Esophagus (tissue), 2 donors: ENCODE results near the gene TBX6. TPM values are rescaled to one million over a fixed set of nuclear protein-coding genes. Genes with fewer than 3 reads are reported as not detected.
A peak's percentile ranks its signal among the peaks of the same experiment; 100 is the strongest.

ENCODE experiments used
- H3K27ac ChIP-seq, 2 donors: one replicate each; pipeline ENCODE4 v1.5.1; 2013; ENCODE audit warnings: low read depth in 2 of 2, mild to moderate bottlenecking in 2 of 2, inconsistent platforms in 1 of 2, low read length in 1 of 2, moderate library complexity in 1 of 2
- H3K27me3 ChIP-seq, 2 donors: one replicate each; pipeline ENCODE4 v1.6.1; 2013; ENCODE audit warnings: low read length in 2 of 2, control low read depth in 1 of 2, mild to moderate bottlenecking in 1 of 2; ENCODE audit not compliant: insufficient read depth in 2 of 2, control insufficient read depth in 1 of 2
- H3K36me3 ChIP-seq, 2 donors: one replicate each; pipeline ENCODE4 v1.6.1; 2013; ENCODE audit warnings: low read length in 1 of 2; ENCODE audit not compliant: control insufficient read depth in 2 of 2, insufficient read depth in 2 of 2
- H3K4me1 ChIP-seq, 2 donors: one replicate each; pipeline ENCODE4 v1.6.1; 2013; ENCODE audit warnings: low read length in 1 of 2; ENCODE audit not compliant: control insufficient read depth in 2 of 2, insufficient read depth in 2 of 2
- H3K4me3 ChIP-seq, 2 donors: one replicate each; pipeline ENCODE4 v1.5.1; 2013; ENCODE audit warnings: low read length in 2 of 2, mild to moderate bottlenecking in 2 of 2, low read depth in 1 of 2, moderate library complexity in 1 of 2
- H3K9me3 ChIP-seq, 2 donors: one replicate each; pipeline ENCODE4 v1.6.1; 2013; ENCODE audit warnings: mild to moderate bottlenecking in 2 of 2, low read depth in 1 of 2, low read length in 1 of 2, moderate library complexity in 1 of 2; ENCODE audit not compliant: control insufficient read depth in 2 of 2, insufficient read depth in 1 of 2
- WGBS, 2 donors: extraction: QIAGEN DNeasy Blood & Tissue Kit; methylation state at CpG; one replicate each; pipeline ENCODE4 v1.1.7; 2013; 5-methylcytosine and 5-hydroxymethylcytosine counted together
- polyA plus RNA-seq, 2 donors: library from polyadenylated mRNA; stranded (reverse); fragments of 200-250 nt; gene quantifications; one replicate each; pipeline ENCODE4 v1.2.3, GENCODE V29; 2013
- donor health status: healthy with polysubstance abuse.
- donor health status: Bipolar disorder and iron deficiency.

The TBX6 gene
- polyA plus RNA-seq, 2 donors: 6.2 to 15.8 TPM

DNA sequence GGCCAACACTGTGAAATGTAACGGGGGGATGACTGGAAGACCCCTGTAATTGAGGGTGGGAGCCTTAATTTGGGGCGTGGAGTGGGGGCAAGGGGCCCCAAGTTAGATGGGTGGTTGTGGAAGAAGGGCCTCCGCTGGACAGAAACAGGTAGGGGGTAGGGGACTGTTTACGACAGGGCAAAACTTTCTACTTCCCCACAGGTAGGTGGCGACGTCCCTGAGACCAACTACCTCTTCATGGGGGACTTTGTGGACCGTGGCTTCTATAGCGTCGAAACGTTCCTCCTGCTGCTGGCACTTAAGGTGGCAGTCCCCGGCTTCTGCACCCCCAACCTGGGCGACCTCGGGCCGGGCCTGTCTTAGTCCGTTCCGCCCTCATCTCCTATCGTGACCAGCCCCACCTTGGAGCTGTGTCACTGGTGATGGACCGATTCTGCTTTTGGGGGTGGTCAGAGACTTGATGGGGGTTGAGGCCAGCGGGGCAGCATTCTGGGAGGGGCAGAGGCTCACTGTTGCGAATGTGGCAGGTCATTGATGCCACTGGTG, 9.1 kb downstream of the TBX6 start:
- Histone ChIP-seq H3K9me3 (peaks cover 0 to 2% of the 10 kb centered on the region in 2 donors), H3K4me1 (peaks cover 1 to 3% of the 10 kb centered on the region in 2 donors), H3K4me3 (no peak overlapping the region), H3K27me3 (no peaks in the 10 kb centered on the region), H3K27ac (no peak overlapping the region), H3K36me3 (peaks cover 25 to 70% of the 10 kb centered on the region in 2 donors)
- WGBS, 2 donors: 83 to 87% methylated on average over 20 of the region's 20 CpGs

DNA sequence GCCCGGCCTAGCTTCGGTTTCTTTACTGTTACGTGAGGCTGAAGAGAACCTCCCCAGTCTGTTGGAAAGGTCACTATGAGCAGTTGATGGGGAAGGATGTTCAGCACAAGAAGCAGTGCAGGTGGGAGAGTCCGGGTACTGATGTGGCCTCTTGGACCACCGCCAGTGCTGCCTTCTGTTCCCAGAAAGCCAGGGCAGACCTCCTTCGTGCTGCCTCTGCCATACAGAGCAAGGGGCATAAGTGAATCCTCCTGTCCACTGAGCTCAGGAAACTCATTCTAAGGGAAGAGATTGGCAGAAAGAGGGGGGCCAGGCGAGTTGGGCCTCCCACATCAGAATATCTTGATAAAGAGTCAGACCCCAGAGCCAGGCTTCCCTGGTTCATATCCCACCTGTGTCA, 12.2 kb downstream of the TBX6 start:
- 87 to 89% methylated on average over 7 of the region's 7 CpGs for WGBS, 2 donors
- peaks cover 3 to 8% of the 10 kb centered on the region in 2 donors for H3K4me1 ChIP-seq
- H3K36me3 ChIP-seq: peaks cover 25 to 53% of the 10 kb centered on the region in 2 donors
- H3K27me3 ChIP-seq: no peaks in the 10 kb centered on the region
- no peak overlapping the region for H3K27ac ChIP-seq
- no peak overlapping the region for H3K4me3 ChIP-seq
- H3K9me3 ChIP-seq: no peaks in the 10 kb centered on the region

DNA sequence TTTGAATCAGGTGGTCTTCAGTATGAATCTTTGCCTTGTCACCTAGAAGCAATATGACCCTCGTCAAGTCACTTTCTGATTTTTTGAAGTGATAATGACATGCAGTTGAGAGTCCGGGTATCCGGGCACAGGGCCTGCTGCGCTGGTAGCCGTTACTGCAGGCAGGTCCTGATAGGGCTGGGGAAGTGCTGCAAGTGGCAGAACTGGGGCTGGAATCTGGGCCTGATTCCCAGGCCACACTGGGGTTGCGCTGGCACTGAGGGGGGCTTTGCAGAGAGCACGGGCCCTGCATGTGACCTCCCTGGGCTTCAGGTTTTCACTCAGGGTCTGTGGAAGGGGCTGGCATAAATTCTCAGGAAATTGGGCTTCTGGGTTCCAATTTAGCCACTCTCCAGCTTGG, 13.0 kb downstream of the TBX6 start:
- Histone ChIP-seq H3K27ac (no peak overlapping the region), H3K4me3 (no peak overlapping the region), H3K9me3 (no peaks in the 10 kb centered on the region), H3K36me3 (peaks cover 21 to 46% of the 10 kb centered on the region in 2 donors), H3K27me3 (no peaks in the 10 kb centered on the region), H3K4me1 (peaks cover 3 to 8% of the 10 kb centered on the region in 2 donors)
- WGBS, 2 donors: 89 to 94% methylated on average over 7 of the region's 7 CpGs

DNA sequence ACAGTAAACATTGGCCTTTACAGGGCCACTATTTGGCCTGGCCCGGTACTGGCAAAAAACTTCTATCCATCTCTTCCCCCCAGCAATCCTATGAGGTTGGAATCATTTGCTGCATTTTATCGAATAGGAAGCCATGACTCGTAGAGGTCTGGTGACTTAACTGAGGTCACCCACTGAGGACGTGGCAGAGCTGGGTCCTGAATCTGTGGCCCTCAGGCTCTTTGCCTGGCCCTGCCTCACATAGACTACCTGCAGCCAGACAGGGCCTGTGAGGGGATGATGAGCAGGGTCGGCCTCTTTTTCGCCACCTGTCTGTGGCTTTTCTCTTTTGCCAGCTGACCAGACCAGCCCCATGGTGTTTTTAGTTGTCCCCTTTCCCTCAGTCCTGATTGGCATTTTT, 14.1 kb downstream of the TBX6 start:
- H3K4me3 ChIP-seq: peak overlapping the region in 1 of 2 donors; percentile 77

DNA sequence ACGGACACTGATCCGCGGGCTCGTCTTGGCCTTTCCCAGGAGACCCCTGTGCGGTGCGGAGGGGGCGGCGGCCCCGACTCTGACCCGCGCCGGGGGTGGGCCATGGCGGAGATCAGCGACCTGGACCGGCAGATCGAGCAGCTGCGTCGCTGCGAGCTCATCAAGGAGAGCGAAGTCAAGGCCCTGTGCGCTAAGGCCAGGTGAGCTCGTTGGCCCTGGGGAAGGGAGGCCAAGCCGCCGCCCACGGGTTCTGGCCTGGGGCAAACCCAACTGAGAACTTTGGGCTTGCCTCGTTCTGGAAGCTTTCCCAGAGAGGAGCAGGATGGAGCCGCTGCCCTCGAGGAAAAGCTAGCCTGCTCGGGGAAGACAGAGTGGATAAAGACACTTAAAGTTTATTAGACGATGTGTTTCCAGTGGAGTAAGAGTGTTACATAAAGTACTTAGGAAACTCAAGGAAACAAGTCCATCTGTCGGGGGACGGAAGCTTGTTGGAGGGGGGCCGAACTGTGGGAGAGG, 15.4 kb downstream of the TBX6 start:
- peak overlapping the region; percentile 77 to 87 for H3K4me3 ChIP-seq
- H3K36me3 ChIP-seq: peaks cover 16 to 34% of the 10 kb centered on the region in 2 donors
- H3K27ac ChIP-seq: peak overlapping the region; percentile 96
- no peaks in the 10 kb centered on the region for H3K27me3 ChIP-seq
- 1 to 3% methylated on average over 33 of the region's 33 CpGs for WGBS, 2 donors
- H3K9me3 ChIP-seq: no peaks in the 10 kb centered on the region
- peaks cover 3 to 8% of the 10 kb centered on the region in 2 donors for H3K4me1 ChIP-seq

More for the DNA sequence above, 14.1 kb downstream of the TBX6 start:
- peak overlapping the region in 1 of 2 donors; percentile 28 for H3K27ac ChIP-seq
- H3K27me3 ChIP-seq: no peaks in the 10 kb centered on the region
- H3K9me3 ChIP-seq: no peaks in the 10 kb centered on the region
- peaks cover 3 to 8% of the 10 kb centered on the region in 2 donors for H3K4me1 ChIP-seq
- WGBS, 2 donors: 66% methylated on average over 6 of the region's 6 CpGs
- peaks cover 12 to 37% of the 10 kb centered on the region in 2 donors for H3K36me3 ChIP-seq

DNA sequence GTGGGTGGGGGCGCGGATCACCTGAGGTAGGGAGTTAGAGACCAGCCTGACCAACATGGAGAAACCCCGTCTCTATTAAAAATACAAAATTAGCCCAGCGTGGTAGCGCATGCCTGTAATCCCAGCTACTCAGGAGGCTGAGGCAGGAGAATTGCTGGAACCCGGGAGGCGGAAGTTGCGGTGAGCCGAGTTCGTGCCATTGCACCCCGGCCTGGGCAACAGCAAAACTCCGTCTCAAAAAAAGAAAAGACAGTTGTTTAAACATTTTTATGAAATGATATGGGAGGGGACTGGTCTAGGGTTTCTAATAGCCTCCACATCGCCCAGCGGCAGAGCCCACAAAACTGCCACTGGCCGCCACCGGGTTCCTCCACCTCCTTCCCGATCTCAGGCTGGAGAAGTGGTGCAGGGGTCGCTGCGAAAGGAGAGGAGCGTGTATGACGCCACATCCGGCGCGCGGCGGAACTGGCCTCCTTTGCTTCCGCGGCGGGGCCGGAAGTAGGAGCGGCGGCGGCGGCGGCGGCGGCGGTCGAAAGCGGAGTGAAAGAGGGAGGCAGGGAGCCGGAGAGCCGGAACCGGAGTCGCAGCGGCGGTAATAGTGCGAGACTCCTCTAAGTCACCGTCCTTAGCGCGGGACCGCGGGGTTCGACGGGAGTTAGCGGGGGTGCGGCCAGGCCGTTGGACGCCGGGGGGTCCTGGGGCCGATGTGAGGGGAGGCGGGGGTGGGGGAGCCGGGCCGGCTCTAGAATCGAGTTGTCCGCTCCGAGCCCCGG, 16.0 kb downstream of the TBX6 start, which contains the start of gene PPP4C:
Gene PPP4C (plus strand): TSS at position 492 of the 773 bp plus-strand sequence. CDS start 384 bp downstream, outside the sequence.
- WGBS, 2 donors: 1 to 2% methylated on average over 56 to 67 of the region's 67 CpGs
- Histone ChIP-seq H3K36me3 (peaks cover 10 to 32% of the 10 kb centered on the region in 2 donors), H3K27ac (peak within 1 kb of the TSS; percentile 96), H3K4me1 (peaks cover 3 to 8% of the 10 kb centered on the region in 2 donors), H3K9me3 (no peaks in the 10 kb centered on the region), H3K4me3 (peak within 1 kb of the TSS; percentile 77 to 87), H3K27me3 (no peaks in the 10 kb centered on the region)

DNA sequence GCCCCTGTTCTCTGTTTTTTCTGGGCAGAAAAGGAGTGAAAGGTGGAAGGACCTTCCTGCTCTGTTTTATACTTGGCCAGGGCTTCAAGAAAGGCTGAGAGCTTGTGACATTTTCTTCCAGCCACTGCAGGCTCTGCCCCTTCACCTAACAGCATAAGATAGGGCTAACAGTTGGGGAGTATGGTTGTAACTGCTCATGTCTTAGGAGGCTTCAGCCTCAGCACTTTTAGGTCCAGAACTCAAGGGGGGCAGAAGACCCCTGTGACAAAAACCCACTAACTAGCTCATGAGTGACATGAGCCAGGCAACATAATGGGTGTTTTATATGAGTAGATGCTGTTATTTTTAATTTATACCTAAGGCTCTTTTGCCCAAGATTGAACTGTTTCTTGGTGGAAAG, 21.2 kb downstream of the TBX6 start:
- H3K4me1 ChIP-seq: peaks cover 2 to 19% of the 10 kb centered on the region in 2 donors
- peaks cover 31 to 49% of the 10 kb centered on the region in 2 donors for H3K36me3 ChIP-seq
- H3K9me3 ChIP-seq: no peaks in the 10 kb centered on the region
- no peaks in the 10 kb centered on the region for H3K27me3 ChIP-seq
- H3K27ac ChIP-seq: peak overlapping the region; percentile 19 to 64
- H3K4me3 ChIP-seq: no peak overlapping the region

DNA sequence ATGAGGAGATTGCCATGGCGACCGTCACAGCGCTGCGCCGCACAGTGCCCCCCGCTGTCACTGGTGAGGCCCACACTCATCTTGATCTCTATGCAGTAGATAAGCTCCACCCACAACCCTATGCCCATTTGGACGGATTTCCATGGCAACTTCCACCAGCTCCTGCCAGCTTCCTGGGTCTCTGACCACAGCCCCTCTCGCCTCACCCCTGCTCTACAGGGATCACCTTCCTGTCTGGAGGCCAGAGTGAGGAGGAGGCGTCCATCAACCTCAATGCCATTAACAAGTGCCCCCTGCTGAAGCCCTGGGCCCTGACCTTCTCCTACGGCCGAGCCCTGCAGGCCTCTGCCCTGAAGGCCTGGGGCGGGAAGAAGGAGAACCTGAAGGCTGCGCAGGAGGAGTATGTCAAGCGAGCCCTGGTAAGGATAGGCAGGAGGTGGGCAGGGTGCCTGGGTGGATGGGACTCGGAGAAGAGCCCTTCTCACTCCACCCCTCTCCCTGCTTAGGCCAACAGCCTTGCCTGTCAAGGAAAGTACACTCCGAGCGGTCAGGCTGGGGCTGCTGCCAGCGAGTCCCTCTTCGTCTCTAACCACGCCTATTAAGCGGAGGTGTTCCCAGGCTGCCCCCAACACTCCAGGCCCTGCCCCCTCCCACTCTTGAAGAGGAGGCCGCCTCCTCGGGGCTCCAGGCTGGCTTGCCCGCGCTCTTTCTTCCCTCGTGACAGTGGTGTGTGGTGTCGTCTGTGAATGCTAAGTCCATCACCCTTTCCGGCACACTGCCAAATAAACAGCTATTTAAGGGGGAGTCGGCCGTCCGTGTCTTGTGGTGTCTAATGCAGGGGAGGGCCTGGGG, 21.9 kb downstream of the TBX6 start:
- H3K27ac ChIP-seq: peak overlapping the region; percentile 35 to 64
- 67 to 69% methylated on average over 31 of the region's 31 CpGs for WGBS, 2 donors
- H3K9me3 ChIP-seq: no peaks in the 10 kb centered on the region
- peaks cover 31 to 49% of the 10 kb centered on the region in 2 donors for H3K36me3 ChIP-seq
- H3K4me1 ChIP-seq: peaks cover 2 to 19% of the 10 kb centered on the region in 2 donors
- peak overlapping the region in 1 of 2 donors; percentile 11 for H3K4me3 ChIP-seq
- no peaks in the 10 kb centered on the region for H3K27me3 ChIP-seq
